Measurements from ENCODE around the gene ISG20L2.

DNA sequence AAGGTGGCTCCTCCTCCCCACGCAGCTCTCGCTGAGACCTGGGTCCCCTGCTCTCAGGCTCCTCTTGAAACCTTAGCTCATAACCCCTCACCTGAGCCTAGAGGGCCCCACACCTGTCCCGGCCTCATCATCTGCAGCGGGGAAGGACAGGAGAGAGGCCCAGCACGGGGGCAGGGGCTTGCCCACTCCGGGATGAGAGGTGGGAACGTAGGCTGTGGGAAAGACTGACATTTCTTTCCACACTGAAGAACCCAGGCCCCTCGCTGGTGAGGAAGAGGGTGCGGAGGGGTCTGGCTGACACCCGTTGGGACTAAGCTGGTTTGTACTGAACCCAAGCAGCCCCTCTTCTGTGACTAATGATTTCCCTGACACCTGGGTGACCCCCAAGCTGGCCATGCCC is 37.4 kb downstream of the ISG20L2 start:
- TF ChIP-seq, protein P1, sequence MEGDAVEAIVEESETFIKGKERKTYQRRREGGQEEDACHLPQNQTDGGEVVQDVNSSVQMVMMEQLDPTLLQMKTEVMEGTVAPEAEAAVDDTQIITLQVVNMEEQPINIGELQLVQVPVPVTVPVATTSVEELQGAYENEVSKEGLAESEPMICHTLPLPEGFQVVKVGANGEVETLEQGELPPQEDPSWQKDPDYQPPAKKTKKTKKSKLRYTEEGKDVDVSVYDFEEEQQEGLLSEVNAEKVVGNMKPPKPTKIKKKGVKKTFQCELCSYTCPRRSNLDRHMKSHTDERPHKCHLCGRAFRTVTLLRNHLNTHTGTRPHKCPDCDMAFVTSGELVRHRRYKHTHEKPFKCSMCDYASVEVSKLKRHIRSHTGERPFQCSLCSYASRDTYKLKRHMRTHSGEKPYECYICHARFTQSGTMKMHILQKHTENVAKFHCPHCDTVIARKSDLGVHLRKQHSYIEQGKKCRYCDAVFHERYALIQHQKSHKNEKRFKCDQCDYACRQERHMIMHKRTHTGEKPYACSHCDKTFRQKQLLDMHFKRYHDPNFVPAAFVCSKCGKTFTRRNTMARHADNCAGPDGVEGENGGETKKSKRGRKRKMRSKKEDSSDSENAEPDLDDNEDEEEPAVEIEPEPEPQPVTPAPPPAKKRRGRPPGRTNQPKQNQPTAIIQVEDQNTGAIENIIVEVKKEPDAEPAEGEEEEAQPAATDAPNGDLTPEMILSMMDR (IDR thresholded peaks at IDR 0.05; ENCODE audit: extremely low read depth in 1 of 2, insufficient read depth in 1 of 2, low read depth in 1 of 2, low read length in 2 of 2): no peak
- TF ChIP-seq GATA2 (IDR thresholded peaks at IDR 0.05; ENCODE audit: insufficient read depth, insufficient read length, low read depth, low read length) (no peak), MAX (IDR thresholded peaks at IDR 0.05; ENCODE audit: insufficient read depth, insufficient read length) (no peak)

Data from endothelial cell of umbilical vein (primary cell).